NB4 (cell line): ENCODE results near the gene ZFYVE28.

Source experiments
- POLR2A ChIP-seq: IDR thresholded peaks from 2 replicates; pipeline ENCODE4 v1.6.1; 2011; ENCODE audit warnings: mild to moderate bottlenecking; ENCODE audit not compliant: insufficient read length; ENCODE audit errors: extremely low read depth
- TF ChIP-seq, protein P1 (sequence below): IDR thresholded peaks from one replicate; pipeline ENCODE4 v1.5.1; 2012; ENCODE audit warnings: low read depth, low read length

DNA sequence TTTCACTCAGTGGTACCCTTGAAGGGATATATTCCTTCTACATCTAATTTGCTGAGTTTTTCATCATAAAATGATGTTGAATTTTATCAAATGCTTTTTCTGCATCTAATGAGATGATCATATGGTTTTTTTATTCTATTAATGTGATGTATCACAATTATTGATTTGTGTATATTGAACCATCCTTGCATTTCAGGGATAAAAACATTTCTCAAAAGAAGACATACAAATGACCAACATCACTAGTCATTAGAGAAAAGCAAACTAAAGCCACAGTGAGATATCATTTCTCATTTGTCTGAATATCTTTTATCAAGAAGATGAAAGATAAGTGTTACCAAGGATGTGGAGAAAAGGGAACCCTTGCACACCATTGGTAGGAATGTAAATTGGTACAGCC, 90.9 kb downstream of the ZFYVE28 start:
- TF ChIP-seq, protein P1, sequence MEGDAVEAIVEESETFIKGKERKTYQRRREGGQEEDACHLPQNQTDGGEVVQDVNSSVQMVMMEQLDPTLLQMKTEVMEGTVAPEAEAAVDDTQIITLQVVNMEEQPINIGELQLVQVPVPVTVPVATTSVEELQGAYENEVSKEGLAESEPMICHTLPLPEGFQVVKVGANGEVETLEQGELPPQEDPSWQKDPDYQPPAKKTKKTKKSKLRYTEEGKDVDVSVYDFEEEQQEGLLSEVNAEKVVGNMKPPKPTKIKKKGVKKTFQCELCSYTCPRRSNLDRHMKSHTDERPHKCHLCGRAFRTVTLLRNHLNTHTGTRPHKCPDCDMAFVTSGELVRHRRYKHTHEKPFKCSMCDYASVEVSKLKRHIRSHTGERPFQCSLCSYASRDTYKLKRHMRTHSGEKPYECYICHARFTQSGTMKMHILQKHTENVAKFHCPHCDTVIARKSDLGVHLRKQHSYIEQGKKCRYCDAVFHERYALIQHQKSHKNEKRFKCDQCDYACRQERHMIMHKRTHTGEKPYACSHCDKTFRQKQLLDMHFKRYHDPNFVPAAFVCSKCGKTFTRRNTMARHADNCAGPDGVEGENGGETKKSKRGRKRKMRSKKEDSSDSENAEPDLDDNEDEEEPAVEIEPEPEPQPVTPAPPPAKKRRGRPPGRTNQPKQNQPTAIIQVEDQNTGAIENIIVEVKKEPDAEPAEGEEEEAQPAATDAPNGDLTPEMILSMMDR, result no peak
- TF ChIP-seq POLR2A, result no peak
